Lower leg skin (tissue), 3 donors: ENCODE measurements around the gene SLC15A2.

Source experiments
- CTCF ChIP-seq, 3 donors: fragments of 450-650 bp; IDR thresholded peaks; one replicate each; pipeline ENCODE4 v1.5.1; 2016; ENCODE audit warnings: antibody characterized with exemption in 3 of 3, mild to moderate bottlenecking in 3 of 3, moderate library complexity in 2 of 3
- POLR2A ChIP-seq, 2 donors: fragments of 450-650 bp; IDR thresholded peaks; one replicate each; pipeline ENCODE4 v1.6.1; 2016 to 2017; ENCODE audit warnings: antibody characterized with exemption in 2 of 2, mild to moderate bottlenecking in 1 of 2, moderate library complexity in 1 of 2

- TF ChIP-seq CTCF (IDR thresholded peaks at IDR 0.05) (no peak), POLR2A (IDR thresholded peaks at IDR 0.05) (no peak)
Observed at GRCh38 chr3:121926380-121926779, 32.2 kb downstream of the SLC15A2 start.
